Stimulated activated CD8-positive, alpha-beta memory T cell treated with anti-CD3 and anti-CD28 coated beads, Interleukin-4, amount 100 ng/mL, for 48 hours (primary cell): ENCODE results near the gene GPD1L.
A peak's percentile ranks its signal among the peaks of the same experiment; 100 is the strongest.

Experiments used
- DNase-seq: peaks from one replicate; pipeline ENCODE4 v3.0.0-alpha.2; 2020

The GPD1L gene

GRCh38 chr3:32140943-32141342 is 34.5 kb downstream of the GPD1L start:
- no peak for DNase-seq

DNA sequence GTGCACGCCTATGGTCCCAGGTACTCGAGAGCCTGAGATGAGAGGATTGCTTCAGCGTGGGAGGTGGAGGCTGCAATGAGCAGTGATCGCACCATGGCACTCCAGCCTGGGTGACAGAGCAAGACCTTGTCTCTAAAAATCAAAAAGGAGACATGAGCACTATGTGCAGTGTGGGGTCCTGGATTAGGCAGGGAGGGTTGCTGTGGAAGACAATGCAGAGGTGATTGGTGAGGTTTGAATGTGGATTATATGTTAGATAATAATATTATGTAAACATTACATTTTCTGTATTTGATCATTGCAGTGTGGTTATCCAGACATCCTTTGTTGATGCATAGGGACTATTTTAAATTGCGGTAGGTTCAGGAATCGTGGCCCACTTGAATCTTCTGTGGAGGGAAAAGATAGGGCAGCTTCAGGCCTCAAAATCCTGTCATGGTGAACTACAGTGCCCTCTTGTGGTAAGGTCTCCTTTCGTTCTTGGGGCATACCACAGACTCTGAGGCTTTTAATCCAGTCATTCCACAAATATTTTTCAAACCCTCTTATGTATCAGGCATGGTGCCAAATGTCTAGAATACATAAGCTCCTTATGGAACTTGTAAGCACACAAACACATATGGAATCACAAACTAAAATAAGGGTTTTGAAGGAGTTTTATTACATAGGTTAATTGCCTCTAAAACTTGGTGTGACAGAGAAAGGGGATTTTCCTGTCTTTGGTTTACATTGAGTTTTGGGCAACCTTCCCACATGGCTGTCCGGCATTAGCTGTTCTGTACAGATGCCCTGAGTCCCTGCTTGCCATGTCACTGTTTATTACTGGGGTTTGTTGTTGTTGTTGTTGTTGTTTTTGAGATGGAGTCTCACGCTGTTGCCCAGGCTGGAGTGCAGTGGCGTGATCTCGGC is 37.7 kb downstream of the GPD1L start:
- DNase-seq, result peak; percentile 48

GRCh38 chr3:32146746-32147211 is 40.4 kb downstream of the GPD1L start:
- no peak for DNase-seq

GRCh38 chr3:32147509-32147908 is 41.1 kb downstream of the GPD1L start:
- no peak for DNase-seq

DNA sequence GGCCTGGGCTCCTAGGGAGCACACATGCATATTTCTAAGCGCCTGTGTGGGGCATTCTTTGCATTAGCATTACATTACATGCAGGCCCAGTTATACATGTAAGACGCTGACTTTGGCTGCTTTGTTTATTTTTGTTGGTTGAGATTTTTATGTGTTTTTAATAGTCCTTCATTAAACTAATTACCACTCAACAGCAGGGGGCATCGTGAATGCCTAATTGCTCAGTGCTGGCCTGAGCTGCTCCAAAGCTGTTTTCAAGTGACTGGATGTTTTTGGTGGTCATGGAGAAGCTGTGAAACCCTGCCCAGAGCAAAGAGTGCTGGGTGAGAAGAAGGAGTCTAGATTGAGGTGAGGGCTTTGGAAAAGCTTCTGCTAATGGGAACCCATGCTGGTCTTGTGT is 41.5 kb downstream of the GPD1L start:
- DNase-seq, result no peak

GRCh38 chr3:32148351-32148750 is 41.9 kb downstream of the GPD1L start:
- no peak for DNase-seq

DNA sequence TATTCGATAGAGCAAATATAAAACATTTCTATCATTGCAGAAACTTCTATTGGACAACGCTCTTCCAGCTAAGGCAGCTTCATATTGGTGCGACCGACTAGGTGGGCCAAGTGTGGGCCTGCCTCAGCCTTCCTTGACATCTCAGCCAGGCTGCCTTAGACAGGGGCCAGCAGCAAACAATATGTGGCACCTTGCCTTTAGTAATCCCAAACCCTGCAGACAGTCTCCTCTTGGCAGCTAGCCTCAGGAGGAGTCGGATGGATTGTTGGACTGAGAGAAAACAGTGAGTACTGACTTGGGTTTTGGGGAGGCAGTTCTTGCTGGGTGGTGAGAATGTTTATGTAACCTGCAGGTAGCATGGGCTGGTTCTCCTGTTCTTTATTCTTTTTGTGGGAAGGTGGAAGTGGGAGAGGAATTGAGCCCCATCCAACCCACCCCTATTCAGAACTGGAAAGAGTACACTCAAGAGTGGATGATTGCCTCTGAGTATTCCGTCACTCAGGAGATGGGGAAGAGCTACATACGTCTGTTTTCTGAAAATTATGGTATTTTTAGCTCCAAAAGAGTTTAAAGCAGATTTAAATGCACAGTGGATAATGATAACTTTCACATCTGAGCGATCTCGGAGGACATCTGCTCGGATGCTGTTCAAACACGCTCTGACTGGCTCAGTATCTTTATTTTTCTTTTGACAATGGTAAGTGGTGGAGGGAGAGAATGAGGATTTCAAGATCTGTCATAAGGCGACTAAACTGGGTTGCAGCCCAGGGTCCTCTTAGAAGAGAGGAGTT is 47.2 kb downstream of the GPD1L start:
- DNase-seq, result no peak

DNA sequence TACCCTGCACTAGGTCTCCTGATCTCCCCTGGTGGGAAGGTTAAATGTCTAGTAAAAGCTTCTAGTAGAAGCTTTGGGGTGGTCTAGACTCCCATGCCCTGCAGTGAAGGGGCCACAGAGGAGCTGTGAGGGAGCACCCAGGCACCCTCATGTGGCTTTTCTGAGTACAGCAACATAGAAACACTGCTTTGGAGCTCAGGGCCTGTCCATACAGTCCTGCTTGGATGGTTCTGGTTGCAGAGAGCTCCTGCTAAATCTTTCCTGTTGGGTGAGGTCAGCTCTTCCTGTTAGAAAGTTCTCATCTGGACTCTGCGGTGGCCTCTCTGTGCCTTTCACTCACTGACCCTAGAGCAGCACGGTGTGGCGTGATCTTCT is 47.8 kb downstream of the GPD1L start:
- DNase-seq, result no peak

DNA sequence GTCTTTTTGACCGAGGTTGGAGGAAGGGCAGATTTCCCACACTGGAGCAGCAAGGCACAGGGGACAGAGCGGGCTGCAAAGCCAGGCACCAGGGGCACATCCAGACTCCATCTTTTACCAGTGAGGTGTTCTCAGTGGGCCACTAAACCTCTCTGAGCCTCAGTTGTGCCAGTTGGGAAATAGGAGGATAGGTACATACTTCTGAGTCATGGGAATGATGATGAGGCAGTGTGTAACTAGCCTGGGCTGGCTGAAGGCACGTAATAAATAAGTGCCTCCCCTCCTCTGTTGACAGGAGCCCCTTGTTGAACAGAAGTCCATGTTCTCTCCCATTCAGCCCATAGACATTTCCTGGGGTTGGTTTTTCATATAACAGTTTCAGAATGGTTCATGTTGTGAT is 48.7 kb downstream of the GPD1L start:
- no peak for DNase-seq

GRCh38 chr3:32157600-32158264 is 51.3 kb downstream of the GPD1L start:
- DNase-seq, result no peak

DNA sequence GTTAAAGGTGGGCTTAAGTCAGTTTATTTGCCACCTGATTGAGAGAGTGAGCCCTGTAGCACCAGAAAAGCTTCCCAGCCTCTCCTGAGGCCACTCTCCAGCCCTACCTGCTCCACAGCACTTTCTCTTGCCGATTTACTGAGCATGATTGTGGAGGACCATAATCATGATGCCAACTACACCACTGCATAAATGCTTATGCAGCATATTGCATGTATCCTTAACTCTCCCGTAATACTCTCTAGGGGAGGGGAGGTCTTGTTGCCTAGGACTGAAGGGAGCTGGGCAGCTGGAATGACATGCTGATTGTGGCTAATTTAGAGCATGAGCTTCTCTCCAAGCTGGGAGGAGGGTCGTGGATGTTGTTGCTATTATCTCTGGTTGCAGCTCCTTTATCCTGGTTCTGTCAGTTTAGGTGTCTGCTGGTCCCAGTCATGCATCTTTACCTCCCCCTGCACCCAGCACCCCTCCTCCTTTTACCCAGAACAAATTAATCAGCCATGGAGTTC is 54.3 kb downstream of the GPD1L start:
- no peak for DNase-seq

- no peak for DNase-seq
These were observed 59.0 kb downstream of the GPD1L start for GRCh38 chr3:32165442-32165841.

GRCh38 chr3:32166654-32167053 is 60.2 kb downstream of the GPD1L start:
- DNase-seq, result no peak

- DNase-seq, result no peak
These were observed 66.0 kb downstream of the GPD1L start for GRCh38 chr3:32172420-32172819.

DNA sequence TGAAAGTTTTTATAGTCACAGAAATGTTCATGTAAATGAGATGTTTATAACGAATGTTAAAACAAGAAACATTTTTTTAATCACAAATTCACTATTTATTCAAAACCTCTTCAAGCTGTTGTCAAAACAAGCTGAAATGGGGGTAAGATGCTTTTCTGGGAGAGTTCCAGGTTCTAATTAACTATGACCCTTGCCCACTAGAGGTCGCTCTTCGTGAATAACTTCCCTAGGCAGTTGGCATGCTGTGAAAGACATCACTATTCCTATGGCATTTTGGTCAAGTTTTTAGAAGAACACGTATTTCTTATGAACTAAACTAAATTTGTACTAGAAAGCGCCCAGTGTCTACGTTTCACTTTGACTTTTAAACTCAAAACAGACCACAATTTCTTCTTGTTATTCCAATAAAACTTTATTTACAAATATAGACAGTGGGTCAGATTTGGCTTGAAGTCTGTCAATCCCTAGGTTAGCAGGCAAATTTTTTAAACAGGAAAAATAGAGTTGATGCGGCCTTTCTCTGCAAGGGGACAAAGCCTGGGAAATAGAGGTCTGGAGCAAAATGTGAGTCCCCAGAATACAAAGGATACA is 69.3 kb downstream of the GPD1L start:
- peak; percentile 76 for DNase-seq

GRCh38 chr3:32176989-32177701 is 70.7 kb downstream of the GPD1L start:
- peak; percentile 70 for DNase-seq

DNA sequence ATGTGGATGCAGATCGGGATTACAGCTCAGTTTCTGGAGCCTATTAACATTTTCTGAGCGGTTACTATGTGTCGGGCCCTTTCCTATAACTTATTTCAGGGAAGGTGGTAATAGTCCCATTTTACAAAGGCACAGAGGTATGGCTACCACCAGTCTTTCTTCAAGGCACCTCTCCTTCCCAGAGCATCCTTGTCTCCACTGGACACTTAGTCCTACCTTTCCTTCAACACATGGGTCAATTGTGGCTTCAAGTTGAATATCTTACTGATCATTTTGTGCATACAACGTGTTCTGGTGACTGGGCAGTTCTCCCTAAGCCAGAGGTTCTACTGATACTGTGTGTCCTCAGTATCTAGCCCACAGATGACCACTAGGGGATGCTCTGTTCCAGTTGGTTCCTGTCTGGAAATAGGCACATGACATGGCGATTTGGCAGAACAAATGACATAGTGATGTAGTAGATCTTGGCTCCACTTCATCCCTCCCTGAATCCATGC is 71.3 kb downstream of the GPD1L start:
- DNase-seq, result peak; percentile 64

GRCh38 chr3:32180141-32180784 is 73.8 kb downstream of the GPD1L start:
- DNase-seq, result no peak

- no peak for DNase-seq
These were observed 74.9 kb downstream of the GPD1L start for GRCh38 chr3:32181365-32181764.

DNA sequence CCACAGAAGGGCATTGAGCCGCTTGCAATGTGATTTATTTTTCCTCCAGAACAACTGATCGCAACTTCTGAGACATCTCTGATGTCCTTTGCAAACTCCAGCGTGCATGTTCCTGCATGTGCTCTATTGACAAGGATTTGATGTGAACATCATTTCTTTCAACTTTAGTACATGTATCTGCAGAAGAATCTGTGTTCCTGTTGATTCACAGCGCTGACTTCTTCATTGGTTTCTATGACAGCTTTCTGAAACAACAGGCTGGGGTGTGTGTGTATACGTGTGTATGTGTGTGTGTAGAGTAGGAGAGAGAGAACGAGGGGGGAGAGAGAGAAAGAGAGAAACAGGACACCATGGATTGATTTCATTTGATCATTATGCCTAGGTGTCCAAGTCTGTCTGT is 75.4 kb downstream of the GPD1L start:
- DNase-seq, result no peak

DNA sequence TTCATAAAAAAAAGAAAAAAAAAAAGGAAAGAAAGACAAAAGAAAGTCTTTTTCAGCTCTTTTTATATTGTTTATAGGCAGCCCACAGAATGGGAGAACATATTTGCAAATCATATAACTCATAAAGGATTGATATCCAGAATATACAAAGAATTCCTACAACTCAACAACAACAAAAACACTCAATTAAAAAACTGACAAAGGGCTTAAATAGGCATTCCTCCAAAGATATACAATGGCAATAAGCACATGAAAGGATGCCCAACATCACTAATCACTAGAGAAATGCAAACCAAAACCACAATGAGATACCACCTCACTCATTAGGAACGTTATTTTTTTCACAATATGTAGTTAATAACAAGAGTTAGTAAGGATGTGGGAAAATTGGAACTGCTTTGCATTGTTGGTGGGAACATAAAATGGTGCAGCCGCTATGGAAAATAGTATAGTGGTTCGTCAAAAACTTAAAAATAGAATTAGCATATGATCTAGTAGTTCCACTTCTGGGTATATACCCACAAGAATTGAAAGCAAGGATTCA is 77.8 kb downstream of the GPD1L start:
- DNase-seq, result no peak
